Natural killer cell (primary cell): ENCODE data around the gene FRMD4A. TPM values are rescaled to one million over a fixed set of nuclear protein-coding genes. Genes with fewer than 3 reads are reported as not detected.

Experiments used
- ATAC-seq, 3 donors: fragments of 150-1000 bp in 2 of 3; fragments of 200-7000 bp in 1 of 3; cut with Tn5 transposase; 1 replicate in 1 of 3; 2 replicates in 2 of 3; pipeline ENCODE4 v1.10.0; 2021; ENCODE audit warnings: mild to moderate bottlenecking in 2 of 3, moderate library complexity in 2 of 3
- DNase-seq, 2 donors: peaks; one replicate each; pipeline versions ENCODE4 v3.0.0 to v3.0.0-alpha.2; 2013 to 2021; ENCODE audit warnings: mixed read lengths in 1 of 2
- H3K27ac ChIP-seq: one replicate; pipeline ENCODE4 v1.5.1; 2013; ENCODE audit warnings: mild to moderate bottlenecking, low read length
- H3K27me3 ChIP-seq: one replicate; pipeline ENCODE4 v1.6.1; 2013; ENCODE audit warnings: low read length; ENCODE audit not compliant: control insufficient read depth, insufficient read depth
- H3K36me3 ChIP-seq: one replicate; pipeline ENCODE4 v1.6.1; 2013; ENCODE audit warnings: low read length; ENCODE audit not compliant: control insufficient read depth, insufficient read depth
- H3K4me1 ChIP-seq: one replicate; pipeline ENCODE4 v1.6.1; 2013; ENCODE audit warnings: low read length; ENCODE audit not compliant: control insufficient read depth, insufficient read depth
- H3K4me3 ChIP-seq: one replicate; pipeline ENCODE4 v1.5.1; 2013; ENCODE audit warnings: low read length
- H3K9me3 ChIP-seq: one replicate; pipeline ENCODE4 v1.6.1; 2013; ENCODE audit warnings: low read length; ENCODE audit not compliant: control insufficient read depth, insufficient read depth
- H3K27ac Mint-ChIP-seq, 2 donors: one replicate each; pipeline ENCODE4 v1.8.0; 2022; ENCODE audit warnings: mild to moderate bottlenecking in 2 of 2, mixed read lengths in 2 of 2, moderate library complexity in 1 of 2
- H3K27me3 Mint-ChIP-seq, 2 donors: one replicate each; pipeline ENCODE4 v1.8.0; 2022; ENCODE audit warnings: low read depth in 2 of 2, mixed read lengths in 2 of 2
- H3K36me3 Mint-ChIP-seq: one replicate; pipeline ENCODE4 v1.8.0; 2022; ENCODE audit warnings: mixed read lengths
- H3K4me1 Mint-ChIP-seq, 2 donors: one replicate each; pipeline ENCODE4 v1.8.0; 2022; ENCODE audit warnings: mixed read lengths in 2 of 2
- H3K4me3 Mint-ChIP-seq: one replicate; pipeline ENCODE4 v1.8.0; 2022; ENCODE audit warnings: mild to moderate bottlenecking, moderate library complexity, mixed read lengths
- H3K9me3 Mint-ChIP-seq, 2 donors: one replicate each; pipeline ENCODE4 v1.8.0; 2022; ENCODE audit warnings: mixed read lengths in 2 of 2
- WGBS: methylation state at CpG from one replicate; pipeline ENCODE4 v1.1.7; 2013; ENCODE audit warnings: missing lambda C conversion rate; ENCODE audit not compliant: insufficient coverage; 5-methylcytosine and 5-hydroxymethylcytosine counted together
- intact Hi-C: fragments of 100-400 bp; cut with micrococcal nuclease; formaldehyde crosslinking; loops from one replicate; pipeline ENCODE4 v1.14.2; 2022
- total RNA-seq, 4 donors: library from RNA; stranded (reverse); fragments of 120-200 nt in 1 of 4; gene quantifications; one replicate each; pipeline versions ENCODE4 v1.2.3 to v1.2.4, GENCODE V29; 2013 to 2022
- TF ChIP-seq, protein P1 (sequence below): fragments of 200-600 bp; IDR thresholded peaks from one replicate; pipeline ENCODE4 v1.8.0; 2022; ENCODE audit warnings: antibody characterized with exemption

FRMD4A gene
- total RNA-seq, 3 donors from 2014 or later (not counting 1 experiment from before 2014, with no cell fraction given): 0.36 to 0.38 TPM; not detected in 1

DNA sequence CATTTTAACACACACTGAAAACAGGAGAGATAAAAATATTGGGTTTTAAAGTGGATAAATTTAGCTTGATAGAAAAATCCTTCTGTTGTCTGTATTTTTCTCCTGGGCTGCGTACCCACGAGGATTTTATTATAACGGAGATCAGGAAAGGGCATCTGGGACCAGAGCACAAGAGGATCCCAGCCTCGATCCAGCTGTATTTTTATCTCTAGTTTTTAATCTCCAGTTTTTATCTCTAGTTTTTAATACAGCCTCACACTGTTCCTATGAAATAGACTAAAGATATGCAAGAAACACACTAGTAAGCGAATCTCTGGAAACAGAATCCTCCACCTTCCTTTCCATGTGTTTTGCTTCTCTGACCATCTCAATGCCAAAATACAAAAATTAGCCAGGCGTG, 295.2 kb downstream of the FRMD4A start:
- TF ChIP-seq, protein P1, sequence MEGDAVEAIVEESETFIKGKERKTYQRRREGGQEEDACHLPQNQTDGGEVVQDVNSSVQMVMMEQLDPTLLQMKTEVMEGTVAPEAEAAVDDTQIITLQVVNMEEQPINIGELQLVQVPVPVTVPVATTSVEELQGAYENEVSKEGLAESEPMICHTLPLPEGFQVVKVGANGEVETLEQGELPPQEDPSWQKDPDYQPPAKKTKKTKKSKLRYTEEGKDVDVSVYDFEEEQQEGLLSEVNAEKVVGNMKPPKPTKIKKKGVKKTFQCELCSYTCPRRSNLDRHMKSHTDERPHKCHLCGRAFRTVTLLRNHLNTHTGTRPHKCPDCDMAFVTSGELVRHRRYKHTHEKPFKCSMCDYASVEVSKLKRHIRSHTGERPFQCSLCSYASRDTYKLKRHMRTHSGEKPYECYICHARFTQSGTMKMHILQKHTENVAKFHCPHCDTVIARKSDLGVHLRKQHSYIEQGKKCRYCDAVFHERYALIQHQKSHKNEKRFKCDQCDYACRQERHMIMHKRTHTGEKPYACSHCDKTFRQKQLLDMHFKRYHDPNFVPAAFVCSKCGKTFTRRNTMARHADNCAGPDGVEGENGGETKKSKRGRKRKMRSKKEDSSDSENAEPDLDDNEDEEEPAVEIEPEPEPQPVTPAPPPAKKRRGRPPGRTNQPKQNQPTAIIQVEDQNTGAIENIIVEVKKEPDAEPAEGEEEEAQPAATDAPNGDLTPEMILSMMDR: no peak
- Histone ChIP-seq H3K4me1 (no peaks in the 10 kb centered on the region), H3K9me3 (no peaks in the 10 kb centered on the region), H3K36me3 (no peaks in the 10 kb centered on the region), H3K4me3 (no peak overlapping the region), H3K27ac (no peak overlapping the region), H3K27me3 (no peaks in the 10 kb centered on the region)
- ATAC-seq (no peak), DNase-seq (no peak)
- no peak overlapping the region for H3K27ac Mint-ChIP-seq
- H3K36me3 Mint-ChIP-seq: no peaks in the 10 kb centered on the region
- H3K9me3 Mint-ChIP-seq: no peaks in the 10 kb centered on the region
- no peak overlapping the region for H3K4me3 Mint-ChIP-seq
- WGBS: 88% methylated on average over 6 of the region's 6 CpGs
- intact Hi-C loops: no loop called here
- no peaks in the 10 kb centered on the region for H3K4me1 Mint-ChIP-seq
- H3K27me3 Mint-ChIP-seq: peaks cover 2 to 12% of the 10 kb centered on the region in 2 donors

DNA sequence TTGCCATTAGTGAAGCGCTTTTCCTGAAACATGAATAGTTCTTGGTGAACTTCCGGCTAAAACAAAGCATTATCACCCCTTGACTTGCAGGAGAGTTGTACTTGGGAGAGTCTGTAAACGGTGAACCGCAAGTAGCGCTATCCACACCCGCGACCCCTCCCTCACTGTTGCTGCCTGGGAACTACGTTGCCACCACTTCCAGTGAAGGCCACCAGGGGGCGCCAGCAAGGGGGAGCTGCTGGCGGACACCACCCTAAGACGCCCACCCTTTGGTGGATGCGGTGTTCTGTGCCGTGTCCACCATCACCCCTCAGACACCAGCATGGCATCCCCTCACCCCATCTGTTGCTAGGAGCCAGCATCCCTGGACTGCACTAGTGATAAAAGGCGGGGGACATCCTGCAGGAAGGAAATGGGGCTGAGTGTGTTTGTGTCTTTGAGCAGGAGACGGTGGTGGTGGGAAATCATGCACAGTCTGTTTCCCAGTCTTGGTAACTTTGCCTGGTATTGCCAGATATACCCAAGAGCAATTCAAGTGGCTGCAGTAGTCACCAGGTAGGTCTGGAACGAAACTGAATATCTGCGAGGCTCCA, 298.2 kb downstream of the FRMD4A start:
- H3K4me1 Mint-ChIP-seq: no peaks in the 10 kb centered on the region
- H3K4me3 Mint-ChIP-seq: no peak overlapping the region
- Histone ChIP-seq H3K27me3 (no peaks in the 10 kb centered on the region), H3K4me1 (no peaks in the 10 kb centered on the region), H3K9me3 (no peaks in the 10 kb centered on the region), H3K27ac (no peak overlapping the region), H3K36me3 (no peaks in the 10 kb centered on the region), H3K4me3 (no peak overlapping the region)
- TF ChIP-seq, protein P1: peak; percentile 35
- intact Hi-C loops: no loop called here
- H3K9me3 Mint-ChIP-seq: no peaks in the 10 kb centered on the region
- peak in 1 of 3 donors; percentile 51 for ATAC-seq
- 37% methylated on average over 17 of the region's 17 CpGs for WGBS
- no peak overlapping the region for H3K27ac Mint-ChIP-seq
- peaks cover 10 to 31% of the 10 kb centered on the region in 2 donors for H3K27me3 Mint-ChIP-seq
- peak; percentile 19 to 70 for DNase-seq
- H3K36me3 Mint-ChIP-seq: no peaks in the 10 kb centered on the region

DNA sequence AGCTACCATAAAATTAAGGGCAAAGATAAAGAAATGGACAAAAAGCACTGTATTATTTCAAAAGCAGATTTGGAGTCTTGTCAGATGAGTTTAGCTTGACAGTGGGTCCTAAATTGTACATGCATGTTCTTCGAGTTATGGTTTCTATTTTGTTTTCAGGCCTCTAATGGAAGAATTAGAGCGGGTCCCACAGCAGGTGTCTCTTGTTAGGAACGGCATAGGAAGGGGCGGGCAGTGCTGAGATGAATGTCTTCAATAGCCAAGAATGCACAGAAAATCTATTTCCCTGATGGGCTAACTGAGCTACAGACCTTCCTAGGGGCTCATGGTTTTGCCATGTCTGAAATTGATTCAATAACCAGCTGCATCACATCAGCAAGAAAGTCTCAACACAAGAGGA, 304.4 kb downstream of the FRMD4A start:
- DNase-seq (no peak), ATAC-seq (no peak)
- H3K4me3 ChIP-seq: no peak overlapping the region
- intact Hi-C loops: no loop called here
- H3K4me1 ChIP-seq: no peaks in the 10 kb centered on the region
- Mint-ChIP-seq H3K4me1 (no peaks in the 10 kb centered on the region), H3K27ac (no peak overlapping the region), H3K9me3 (no peaks in the 10 kb centered on the region), H3K36me3 (no peaks in the 10 kb centered on the region), H3K27me3 (peaks cover 25 to 54% of the 10 kb centered on the region in 2 donors), H3K4me3 (no peak overlapping the region)
- TF ChIP-seq, protein P1: no peak
- H3K27me3 ChIP-seq: no peaks in the 10 kb centered on the region
- H3K9me3 ChIP-seq: no peaks in the 10 kb centered on the region
- H3K27ac ChIP-seq: no peak overlapping the region
- H3K36me3 ChIP-seq: no peaks in the 10 kb centered on the region
- WGBS: 90% methylated on average over 4 of the region's 4 CpGs
